ENCODE data around the gene PLAC9. TPM values are rescaled to one million over a fixed set of nuclear protein-coding genes. Genes with fewer than 3 reads are reported as not detected.

The PLAC9 gene
- total RNA-seq, 1 donor from 2014 or later = 36.5 TPM

GRCh38 chr10:80149123-80149522, 16.6 kb downstream of the PLAC9 start:
- H3K36me3 ChIP-seq (ENCODE audit: control insufficient read depth in 3 of 3, insufficient read depth in 3 of 3, low read length in 3 of 3) = peaks cover 22 to 47% (median 23%) of the 10 kb centered on the region in 3 donors
- H3K27ac ChIP-seq (ENCODE audit: low read depth, low read length) = no peak overlapping the region
- H3K9ac ChIP-seq (ENCODE audit: low read depth in 1 of 3, low read length in 3 of 3) = no peak overlapping the region
- H3K4me1 ChIP-seq (ENCODE audit: control insufficient read depth in 3 of 3, insufficient read depth in 3 of 3, low read length in 3 of 3) = peaks cover 8 to 14% (median 10%) of the 10 kb centered on the region in 3 donors
- no peak overlapping the region for H3K4me3 ChIP-seq (ENCODE audit: low read length in 3 of 3)
- H3K9me3 ChIP-seq (ENCODE audit: control insufficient read depth in 3 of 3, low read length in 3 of 3) = peaks cover 0 to 3% (median 0%) of the 10 kb centered on the region in 3 donors
- H3K27me3 ChIP-seq (ENCODE audit: control insufficient read depth in 3 of 3, insufficient read depth in 3 of 3, low read length in 3 of 3) = no peaks in the 10 kb centered on the region

- H3K27me3 ChIP-seq (ENCODE audit: control insufficient read depth in 3 of 3, insufficient read depth in 3 of 3, low read length in 3 of 3) = no peaks in the 10 kb centered on the region
- H3K9me3 ChIP-seq (ENCODE audit: control insufficient read depth in 3 of 3, low read length in 3 of 3) = peaks cover 0 to 3% (median 0%) of the 10 kb centered on the region in 3 donors
- no peak overlapping the region for H3K4me3 ChIP-seq (ENCODE audit: low read length in 3 of 3)
- H3K9ac ChIP-seq (ENCODE audit: low read depth in 1 of 3, low read length in 3 of 3) = no peak overlapping the region
- no peak overlapping the region for H3K27ac ChIP-seq (ENCODE audit: low read depth, low read length)
- peaks cover 31 to 57% (median 33%) of the 10 kb centered on the region in 3 donors for H3K36me3 ChIP-seq (ENCODE audit: control insufficient read depth in 3 of 3, insufficient read depth in 3 of 3, low read length in 3 of 3)
- H3K4me1 ChIP-seq (ENCODE audit: control insufficient read depth in 3 of 3, insufficient read depth in 3 of 3, low read length in 3 of 3) = peaks cover 2 to 6% (median 3%) of the 10 kb centered on the region in 3 donors
Observed at GRCh38 chr10:80150172-80150571, 17.6 kb downstream of the PLAC9 start.

- Histone ChIP-seq H3K4me3 (ENCODE audit: low read length in 3 of 3) (no peak overlapping the region), H3K9me3 (ENCODE audit: control insufficient read depth in 3 of 3, low read length in 3 of 3) (peaks cover 0 to 3% (median 0%) of the 10 kb centered on the region in 3 donors), H3K27ac (ENCODE audit: low read depth, low read length) (no peak overlapping the region), H3K4me1 (ENCODE audit: control insufficient read depth in 3 of 3, insufficient read depth in 3 of 3, low read length in 3 of 3) (peaks cover 10 to 13% (median 11%) of the 10 kb centered on the region in 3 donors), H3K27me3 (ENCODE audit: control insufficient read depth in 3 of 3, insufficient read depth in 3 of 3, low read length in 3 of 3) (no peaks in the 10 kb centered on the region), H3K36me3 (ENCODE audit: control insufficient read depth in 3 of 3, insufficient read depth in 3 of 3, low read length in 3 of 3) (peaks cover 55 to 82% (median 59%) of the 10 kb centered on the region in 3 donors), H3K9ac (ENCODE audit: low read depth in 1 of 3, low read length in 3 of 3) (no peak overlapping the region)
Observed at GRCh38 chr10:80152820-80153219, 20.3 kb downstream of the PLAC9 start.

GRCh38 chr10:80153460-80153859, 20.9 kb downstream of the PLAC9 start:
- peaks cover 61 to 86% (median 63%) of the 10 kb centered on the region in 3 donors for H3K36me3 ChIP-seq (ENCODE audit: control insufficient read depth in 3 of 3, insufficient read depth in 3 of 3, low read length in 3 of 3)
- no peak overlapping the region for H3K27ac ChIP-seq (ENCODE audit: low read depth, low read length)
- H3K9ac ChIP-seq (ENCODE audit: low read depth in 1 of 3, low read length in 3 of 3) = no peak overlapping the region
- peaks cover 15 to 19% (median 18%) of the 10 kb centered on the region in 3 donors for H3K4me1 ChIP-seq (ENCODE audit: control insufficient read depth in 3 of 3, insufficient read depth in 3 of 3, low read length in 3 of 3)
- peaks cover 0 to 3% (median 0%) of the 10 kb centered on the region in 3 donors for H3K9me3 ChIP-seq (ENCODE audit: control insufficient read depth in 3 of 3, low read length in 3 of 3)
- no peaks in the 10 kb centered on the region for H3K27me3 ChIP-seq (ENCODE audit: control insufficient read depth in 3 of 3, insufficient read depth in 3 of 3, low read length in 3 of 3)
- no peak overlapping the region for H3K4me3 ChIP-seq (ENCODE audit: low read length in 3 of 3)

- H3K36me3 ChIP-seq (ENCODE audit: control insufficient read depth in 3 of 3, insufficient read depth in 3 of 3, low read length in 3 of 3) = peaks cover 65 to 82% (median 67%) of the 10 kb centered on the region in 3 donors
- no peak overlapping the region for H3K4me3 ChIP-seq (ENCODE audit: low read length in 3 of 3)
- no peak overlapping the region for H3K9ac ChIP-seq (ENCODE audit: low read depth in 1 of 3, low read length in 3 of 3)
Observed at GRCh38 chr10:80154626-80154977, 22.1 kb downstream of the PLAC9 start.

GRCh38 chr10:80154978-80155695, 22.6 kb downstream of the PLAC9 start:
- Histone ChIP-seq H3K4me1 (ENCODE audit: control insufficient read depth in 3 of 3, insufficient read depth in 3 of 3, low read length in 3 of 3) (peaks cover 29 to 35% (median 33%) of the 10 kb centered on the region in 3 donors), H3K9ac (ENCODE audit: low read depth in 1 of 3, low read length in 3 of 3) (no peak overlapping the region), H3K9me3 (ENCODE audit: control insufficient read depth in 3 of 3, low read length in 3 of 3) (no peaks in the 10 kb centered on the region), H3K27ac (ENCODE audit: low read depth, low read length) (peak overlapping the region; percentile 76), H3K4me3 (ENCODE audit: low read length in 3 of 3) (no peak overlapping the region), H3K36me3 (ENCODE audit: control insufficient read depth in 3 of 3, insufficient read depth in 3 of 3, low read length in 3 of 3) (peaks cover 67 to 77% (median 70%) of the 10 kb centered on the region in 3 donors), H3K27me3 (ENCODE audit: control insufficient read depth in 3 of 3, insufficient read depth in 3 of 3, low read length in 3 of 3) (no peaks in the 10 kb centered on the region)

More at GRCh38 chr10:80154626-80154977, 22.1 kb downstream of the PLAC9 start:
- Histone ChIP-seq H3K27ac (ENCODE audit: low read depth, low read length) (peak overlapping the region; percentile 32), H3K27me3 (ENCODE audit: control insufficient read depth in 3 of 3, insufficient read depth in 3 of 3, low read length in 3 of 3) (no peaks in the 10 kb centered on the region), H3K9me3 (ENCODE audit: control insufficient read depth in 3 of 3, low read length in 3 of 3) (no peaks in the 10 kb centered on the region), H3K4me1 (ENCODE audit: control insufficient read depth in 3 of 3, insufficient read depth in 3 of 3, low read length in 3 of 3) (peaks cover 26 to 31% (median 29%) of the 10 kb centered on the region in 3 donors)

GRCh38 chr10:80155696-80156215, 23.2 kb downstream of the PLAC9 start:
- H3K27me3 ChIP-seq (ENCODE audit: control insufficient read depth in 3 of 3, insufficient read depth in 3 of 3, low read length in 3 of 3) = no peaks in the 10 kb centered on the region
- H3K9ac ChIP-seq (ENCODE audit: low read depth in 1 of 3, low read length in 3 of 3) = peak overlapping the region in 1 of 3 donors; percentile 7
- H3K9me3 ChIP-seq (ENCODE audit: control insufficient read depth in 3 of 3, low read length in 3 of 3) = no peaks in the 10 kb centered on the region
- no peak overlapping the region for H3K4me3 ChIP-seq (ENCODE audit: low read length in 3 of 3)
- H3K4me1 ChIP-seq (ENCODE audit: control insufficient read depth in 3 of 3, insufficient read depth in 3 of 3, low read length in 3 of 3) = peaks cover 29 to 41% (median 33%) of the 10 kb centered on the region in 3 donors
- peaks cover 71 to 76% (median 72%) of the 10 kb centered on the region in 3 donors for H3K36me3 ChIP-seq (ENCODE audit: control insufficient read depth in 3 of 3, insufficient read depth in 3 of 3, low read length in 3 of 3)
- peak overlapping the region; percentile 76 for H3K27ac ChIP-seq (ENCODE audit: low read depth, low read length)

GRCh38 chr10:80156216-80156615, 23.7 kb downstream of the PLAC9 start:
- H3K9me3 ChIP-seq (ENCODE audit: control insufficient read depth in 3 of 3, low read length in 3 of 3) = no peaks in the 10 kb centered on the region
- H3K27ac ChIP-seq (ENCODE audit: low read depth, low read length) = peak overlapping the region; percentile 76
- H3K36me3 ChIP-seq (ENCODE audit: control insufficient read depth in 3 of 3, insufficient read depth in 3 of 3, low read length in 3 of 3) = peaks cover 72 to 77% (median 74%) of the 10 kb centered on the region in 3 donors
- peaks cover 29 to 46% (median 35%) of the 10 kb centered on the region in 3 donors for H3K4me1 ChIP-seq (ENCODE audit: control insufficient read depth in 3 of 3, insufficient read depth in 3 of 3, low read length in 3 of 3)
- no peak overlapping the region for H3K4me3 ChIP-seq (ENCODE audit: low read length in 3 of 3)
- H3K9ac ChIP-seq (ENCODE audit: low read depth in 1 of 3, low read length in 3 of 3) = no peak overlapping the region
- H3K27me3 ChIP-seq (ENCODE audit: control insufficient read depth in 3 of 3, insufficient read depth in 3 of 3, low read length in 3 of 3) = no peaks in the 10 kb centered on the region

GRCh38 chr10:80157561-80157960, 25.0 kb downstream of the PLAC9 start:
- Histone ChIP-seq H3K9ac (ENCODE audit: low read depth in 1 of 3, low read length in 3 of 3) (no peak overlapping the region), H3K27ac (ENCODE audit: low read depth, low read length) (peak overlapping the region; percentile 76), H3K27me3 (ENCODE audit: control insufficient read depth in 3 of 3, insufficient read depth in 3 of 3, low read length in 3 of 3) (no peaks in the 10 kb centered on the region), H3K4me1 (ENCODE audit: control insufficient read depth in 3 of 3, insufficient read depth in 3 of 3, low read length in 3 of 3) (peaks cover 29 to 56% (median 37%) of the 10 kb centered on the region in 3 donors), H3K4me3 (ENCODE audit: low read length in 3 of 3) (no peak overlapping the region), H3K36me3 (ENCODE audit: control insufficient read depth in 3 of 3, insufficient read depth in 3 of 3, low read length in 3 of 3) (peaks cover 73 to 81% (median 78%) of the 10 kb centered on the region in 3 donors), H3K9me3 (ENCODE audit: control insufficient read depth in 3 of 3, low read length in 3 of 3) (no peaks in the 10 kb centered on the region)

- peaks cover 29 to 58% (median 39%) of the 10 kb centered on the region in 3 donors for H3K4me1 ChIP-seq (ENCODE audit: control insufficient read depth in 3 of 3, insufficient read depth in 3 of 3, low read length in 3 of 3)
- peak overlapping the region in 1 of 3 donors; percentile 52 for H3K4me3 ChIP-seq (ENCODE audit: low read length in 3 of 3)
Observed at GRCh38 chr10:80158126-80158525, 25.6 kb downstream of the PLAC9 start.

More at GRCh38 chr10:80158126-80158525, 25.6 kb downstream of the PLAC9 start:
- peak overlapping the region in 1 of 3 donors; percentile 60 for H3K9ac ChIP-seq (ENCODE audit: low read depth in 1 of 3, low read length in 3 of 3)
- H3K27me3 ChIP-seq (ENCODE audit: control insufficient read depth in 3 of 3, insufficient read depth in 3 of 3, low read length in 3 of 3) = no peaks in the 10 kb centered on the region
- H3K27ac ChIP-seq (ENCODE audit: low read depth, low read length) = peak overlapping the region; percentile 76
- peaks cover 73 to 81% (median 79%) of the 10 kb centered on the region in 3 donors for H3K36me3 ChIP-seq (ENCODE audit: control insufficient read depth in 3 of 3, insufficient read depth in 3 of 3, low read length in 3 of 3)
- H3K9me3 ChIP-seq (ENCODE audit: control insufficient read depth in 3 of 3, low read length in 3 of 3) = no peaks in the 10 kb centered on the region
